Activated CD4-positive, alpha-beta memory T cell treated with anti-CD3 and anti-CD28 coated beads, Interleukin-2, amount 10 ng/mL, durations not matched to agents 7 days and 5 days (primary cell): ENCODE results near the gene ZNF267. TPM values are rescaled to one million over a fixed set of nuclear protein-coding genes. Genes with fewer than 3 reads are reported as not detected.
A peak's percentile ranks its signal among the peaks of the same experiment; 100 is the strongest.
"Not testable (repeated sequence)": the region's sequence is repeated elsewhere in the genome, so short reads cannot be mapped to it uniquely, and the experiment has no call there.

Experiments
- CTCF ChIA-PET: fragments of 350-600 bp; sonication (Branson Sonifier 250); formaldehyde crosslinking; loops from one replicate; lab custom pipeline; 2021; ENCODE audit warnings: antibody characterized with exemption, inconsistent platforms; lab: Charles Lee
- POLR2A ChIA-PET: fragments of 350-600 bp; sonication (Branson Sonifier 250); formaldehyde crosslinking; loops from one replicate; lab custom pipeline; 2021; ENCODE audit warnings: antibody characterized with exemption; lab: Charles Lee
- DNase-seq: peaks from one replicate; pipeline ENCODE4 v3.0.0-alpha.2; 2020
- H3K27ac Mint-ChIP-seq: one replicate; pipeline ENCODE4 v1.8.0; 2021; ENCODE audit warnings: mild to moderate bottlenecking, mixed read lengths
- H3K27me3 Mint-ChIP-seq: one replicate; pipeline ENCODE4 v1.8.0; 2021; ENCODE audit warnings: mixed read lengths
- H3K36me3 Mint-ChIP-seq: one replicate; pipeline ENCODE4 v1.8.0; 2021; ENCODE audit warnings: low read depth, mixed read lengths
- H3K4me1 Mint-ChIP-seq: one replicate; pipeline ENCODE4 v1.8.0; 2021; ENCODE audit warnings: mixed read lengths
- H3K4me3 Mint-ChIP-seq: one replicate; pipeline ENCODE4 v1.8.0; 2021; ENCODE audit warnings: mild to moderate bottlenecking, mixed read lengths
- H3K9me3 Mint-ChIP-seq: one replicate; pipeline ENCODE4 v1.8.0; 2021; ENCODE audit warnings: mixed read lengths
- total RNA-seq, 2 experiments: library from RNA; stranded (reverse); gene quantifications; one replicate each; pipeline ENCODE4 v1.2.3, GENCODE V29; 2021

The ZNF267 gene
- total RNA-seq, 2 experiments from 2014 or later: 86.2 to 88.3 TPM

DNA sequence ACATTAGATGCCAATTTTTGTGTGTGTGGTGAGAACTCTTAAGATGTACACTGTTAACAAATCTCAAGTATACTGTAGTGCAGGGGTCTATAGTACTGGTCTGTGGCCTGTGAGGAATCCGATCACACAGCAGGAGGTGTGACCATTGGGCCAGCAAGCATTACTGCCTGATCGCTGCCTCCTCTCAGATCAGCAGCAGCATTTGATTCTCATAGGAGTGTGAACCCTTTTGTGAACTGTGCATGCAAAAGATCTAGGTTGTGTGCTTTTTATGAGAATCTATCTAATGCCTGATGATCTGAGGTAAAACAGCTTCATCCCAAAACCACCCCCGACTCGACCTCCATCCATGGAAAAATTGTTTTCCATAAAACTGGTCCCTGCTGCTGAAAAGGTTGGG, 12.6 kb downstream of the ZNF267 start:
- CTCF ChIA-PET: no interaction called here
- H3K36me3 Mint-ChIP-seq: peaks cover 96% of the 10 kb centered on the region
- no peaks in the 10 kb centered on the region for H3K27me3 Mint-ChIP-seq
- H3K4me1 Mint-ChIP-seq: peaks cover 58% of the 10 kb centered on the region
- peaks cover 63% of the 10 kb centered on the region for H3K9me3 Mint-ChIP-seq
- POLR2A ChIA-PET: no interaction called here
- DNase-seq: no peak
- H3K27ac Mint-ChIP-seq: no peak overlapping the region
- no peak overlapping the region for H3K4me3 Mint-ChIP-seq

DNA sequence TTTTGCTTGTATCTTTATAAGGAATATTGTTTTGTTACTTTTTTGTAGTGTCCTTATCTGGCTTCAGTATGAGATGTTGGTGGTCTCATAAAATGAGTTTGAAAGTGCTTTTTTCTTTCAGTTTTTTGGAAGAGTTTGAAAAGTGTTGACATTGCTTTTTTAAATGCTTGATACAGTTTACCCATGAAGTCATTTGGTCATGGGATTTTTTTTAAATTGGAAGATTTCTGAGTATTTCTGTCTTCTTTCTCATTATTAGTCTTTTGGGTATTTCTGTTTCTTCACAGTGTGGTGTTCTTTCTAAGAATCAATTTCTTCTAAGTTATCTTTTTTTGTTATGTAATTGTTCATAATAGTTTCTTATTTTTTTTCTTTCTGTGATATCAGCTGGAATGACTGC, 15.1 kb downstream of the ZNF267 start:
- DNase-seq: no peak
- POLR2A ChIA-PET: interaction anchor here (0.8 to 3.9 kb wide), 2 partner anchors 11 to 19 kb away, joined by 3 to 18 read pairs; no protein-coding TSS in a partner anchor
- H3K36me3 Mint-ChIP-seq: peaks cover 98% of the 10 kb centered on the region
- no peak overlapping the region for H3K4me3 Mint-ChIP-seq
- H3K4me1 Mint-ChIP-seq: peaks cover 55% of the 10 kb centered on the region
- H3K27ac Mint-ChIP-seq: peak overlapping the region; percentile 36
- CTCF ChIA-PET: no interaction called here
- no peaks in the 10 kb centered on the region for H3K27me3 Mint-ChIP-seq
- peaks cover 73% of the 10 kb centered on the region for H3K9me3 Mint-ChIP-seq

- peaks cover 98% of the 10 kb centered on the region for H3K36me3 Mint-ChIP-seq
- peaks cover 85% of the 10 kb centered on the region for H3K9me3 Mint-ChIP-seq
- DNase-seq, H3K4me3 Mint-ChIP-seq, H3K27me3 Mint-ChIP-seq, POLR2A ChIA-PET, CTCF ChIA-PET, H3K27ac Mint-ChIP-seq: not testable (repeated sequence)
- peaks cover 42% of the 10 kb centered on the region for H3K4me1 Mint-ChIP-seq
Observed at GRCh38 chr16:31892111-31892510, 18.5 kb downstream of the ZNF267 start.

DNA sequence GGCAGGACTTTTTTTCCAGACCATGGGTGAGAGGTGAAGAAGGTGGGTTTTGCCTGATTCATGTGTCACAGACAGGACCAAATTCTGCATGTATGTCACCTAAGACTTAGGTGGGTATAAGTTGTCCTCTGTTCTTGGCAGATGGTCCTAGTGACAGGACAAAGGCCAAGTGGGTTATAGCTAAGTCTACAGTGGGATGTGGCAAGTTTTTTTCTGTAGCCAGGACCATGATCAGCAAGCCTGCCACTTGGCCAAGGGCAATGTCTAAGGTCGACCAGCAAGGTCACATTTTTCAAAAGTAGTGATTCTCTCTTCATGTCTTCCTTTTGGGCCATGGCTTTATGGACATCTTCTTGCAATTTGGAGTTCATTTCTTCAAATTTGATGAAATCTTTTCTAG, 20.2 kb downstream of the ZNF267 start:
- ChIA-PET POLR2A (interaction anchor here (1.9 kb wide), 1 partner anchor 16 kb away, joined by 7 read pairs; no protein-coding TSS in a partner anchor), CTCF (no interaction called here)
- H3K36me3 Mint-ChIP-seq: peaks cover 98% of the 10 kb centered on the region
- H3K4me1 Mint-ChIP-seq: peaks cover 34% of the 10 kb centered on the region
- H3K27ac Mint-ChIP-seq: no peak overlapping the region
- no peak overlapping the region for H3K4me3 Mint-ChIP-seq
- no peaks in the 10 kb centered on the region for H3K27me3 Mint-ChIP-seq
- peaks cover 86% of the 10 kb centered on the region for H3K9me3 Mint-ChIP-seq
- DNase-seq: no peak

- DNase-seq: no peak
- H3K4me1 Mint-ChIP-seq: peaks cover 25% of the 10 kb centered on the region
- peaks cover 90% of the 10 kb centered on the region for H3K36me3 Mint-ChIP-seq
- H3K9me3 Mint-ChIP-seq: peaks cover 69% of the 10 kb centered on the region
- ChIA-PET CTCF (no interaction called here), POLR2A (interaction anchor here (0.9 kb wide), 1 partner anchor 24 kb away, joined by 3 read pairs; the partner anchor contains the start of gene ZNF267)
- H3K27ac Mint-ChIP-seq: no peak overlapping the region
- H3K27me3 Mint-ChIP-seq: no peaks in the 10 kb centered on the region
- no peak overlapping the region for H3K4me3 Mint-ChIP-seq
Observed at GRCh38 chr16:31897283-31897682, 23.7 kb downstream of the ZNF267 start.

DNA sequence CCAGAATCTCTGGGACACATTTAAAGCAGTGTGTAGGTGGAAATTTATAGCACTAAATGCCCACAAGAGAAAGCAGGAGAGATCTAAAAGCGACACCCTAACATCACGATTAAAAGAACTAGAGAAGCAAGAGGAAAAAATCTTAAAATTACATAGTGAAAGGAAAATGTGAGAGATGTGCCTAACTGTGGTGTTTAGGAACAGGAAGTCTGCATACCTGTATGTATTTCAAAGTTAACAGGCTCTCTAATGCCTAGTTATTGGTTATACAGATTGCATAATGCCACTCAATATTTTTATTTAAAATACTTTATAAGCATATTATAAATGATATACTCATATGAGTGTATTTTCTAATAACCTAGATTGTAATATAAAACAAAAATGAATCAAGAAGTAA, 25.9 kb downstream of the ZNF267 start:
- Mint-ChIP-seq H3K4me1 (peaks cover 24% of the 10 kb centered on the region), H3K27me3 (no peaks in the 10 kb centered on the region), H3K27ac (peak overlapping the region; percentile 45), H3K4me3 (no peak overlapping the region), H3K9me3 (peaks cover 64% of the 10 kb centered on the region), H3K36me3 (peaks cover 89% of the 10 kb centered on the region)
- POLR2A ChIA-PET: no interaction called here
- CTCF ChIA-PET: no interaction called here
- DNase-seq: no peak

DNA sequence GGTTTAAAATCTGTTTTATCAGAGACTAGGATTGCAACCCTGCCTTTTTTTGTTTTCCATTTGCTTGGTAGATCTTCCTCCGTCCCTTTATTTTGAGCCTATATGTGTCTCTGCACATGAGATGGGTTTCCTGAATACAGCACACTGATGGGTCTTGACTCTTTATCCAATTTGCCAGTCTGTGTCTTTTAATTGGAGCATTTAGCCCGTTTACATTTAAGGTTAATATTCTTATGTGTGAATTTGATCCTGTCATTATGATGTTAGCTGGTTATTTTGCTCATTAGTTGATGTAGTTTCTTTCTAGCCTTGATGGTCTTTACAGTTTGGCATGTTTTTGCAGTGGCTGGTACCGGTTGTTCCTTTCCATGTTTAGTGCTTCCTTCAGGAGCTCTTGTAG, 31.0 kb downstream of the ZNF267 start:
- H3K27me3 Mint-ChIP-seq, POLR2A ChIA-PET, H3K4me3 Mint-ChIP-seq, CTCF ChIA-PET, H3K27ac Mint-ChIP-seq, DNase-seq: not testable (repeated sequence)
- peaks cover 32% of the 10 kb centered on the region for H3K4me1 Mint-ChIP-seq
- H3K9me3 Mint-ChIP-seq: peaks cover 56% of the 10 kb centered on the region
- H3K36me3 Mint-ChIP-seq: peaks cover 88% of the 10 kb centered on the region

DNA sequence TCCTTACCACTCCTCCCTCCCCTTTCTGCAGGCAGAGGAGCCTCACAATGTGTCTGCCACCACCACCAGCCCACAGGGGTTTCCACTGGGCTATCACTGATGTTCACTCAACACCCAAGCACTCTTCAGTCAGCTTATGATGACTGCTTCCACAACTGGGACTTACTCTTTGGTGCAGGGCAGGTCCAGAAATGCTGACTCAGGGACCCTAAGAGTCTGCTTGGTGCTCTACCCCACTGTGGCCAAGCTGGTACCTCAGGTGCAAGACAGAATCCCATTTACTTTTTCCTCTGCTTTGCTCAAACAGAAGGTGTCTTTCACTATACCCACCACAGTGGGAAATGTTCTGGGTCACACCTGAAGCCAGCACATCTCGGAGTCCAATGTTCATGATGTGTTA, 40.1 kb downstream of the ZNF267 start:
- H3K27me3 Mint-ChIP-seq: no peaks in the 10 kb centered on the region
- no peak overlapping the region for H3K4me3 Mint-ChIP-seq
- ChIA-PET CTCF (no interaction called here), POLR2A (interaction anchor here (2.8 kb wide), 1 partner anchor 40 kb away, joined by 9 read pairs; the partner anchor contains the start of gene ZNF267)
- H3K36me3 Mint-ChIP-seq: peaks cover 98% of the 10 kb centered on the region
- peaks cover 14% of the 10 kb centered on the region for H3K4me1 Mint-ChIP-seq
- H3K27ac Mint-ChIP-seq: no peak overlapping the region
- DNase-seq: no peak
- peaks cover 91% of the 10 kb centered on the region for H3K9me3 Mint-ChIP-seq

- Mint-ChIP-seq H3K36me3 (peaks cover 90% of the 10 kb centered on the region), H3K27ac (peak overlapping the region; percentile 25), H3K9me3 (peaks cover 86% of the 10 kb centered on the region), H3K4me1 (peaks cover 10% of the 10 kb centered on the region), H3K4me3 (no peak overlapping the region), H3K27me3 (no peaks in the 10 kb centered on the region)
- DNase-seq: no peak
- CTCF ChIA-PET: no interaction called here
- POLR2A ChIA-PET: no interaction called here
Observed at GRCh38 chr16:31916056-31916488, 42.5 kb downstream of the ZNF267 start.

- CTCF ChIA-PET: no interaction called here
- DNase-seq: no peak
- POLR2A ChIA-PET: interaction anchor here (1.2 kb wide), 1 partner anchor 43 kb away, joined by 6 read pairs; no protein-coding TSS in a partner anchor
Observed at GRCh38 chr16:31920373-31920772, 46.8 kb downstream of the ZNF267 start.

DNA sequence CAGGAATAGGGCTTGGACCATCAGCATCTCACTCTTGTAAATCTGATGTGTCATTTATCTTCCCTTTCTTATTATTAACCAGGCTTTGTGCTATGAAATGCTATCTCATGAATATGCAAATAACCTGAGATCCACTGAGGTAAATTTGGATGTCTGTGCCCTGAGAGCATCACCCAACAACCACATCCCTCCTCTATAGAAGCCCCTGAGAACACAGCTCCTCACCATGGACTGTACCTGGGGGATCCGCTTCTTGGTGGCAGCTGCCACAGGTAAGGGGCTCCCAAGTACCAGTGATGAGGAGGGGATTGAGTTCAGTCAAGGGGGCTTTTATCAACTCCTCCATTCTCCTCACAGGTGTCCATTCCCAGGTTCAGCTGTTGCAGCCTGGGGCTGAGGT, 78.2 kb downstream of the ZNF267 start:
- CTCF ChIA-PET, H3K4me3 Mint-ChIP-seq, H3K36me3 Mint-ChIP-seq, H3K27ac Mint-ChIP-seq, H3K27me3 Mint-ChIP-seq, POLR2A ChIA-PET, H3K9me3 Mint-ChIP-seq, H3K4me1 Mint-ChIP-seq, DNase-seq: not testable (repeated sequence)

More at GRCh38 chr16:31920373-31920772, 46.8 kb downstream of the ZNF267 start:
- Mint-ChIP-seq H3K4me1 (no peaks in the 10 kb centered on the region), H3K27ac (no peak overlapping the region), H3K4me3 (no peak overlapping the region), H3K36me3 (peaks cover 61% of the 10 kb centered on the region), H3K27me3 (no peaks in the 10 kb centered on the region), H3K9me3 (peaks cover 73% of the 10 kb centered on the region)

DNA sequence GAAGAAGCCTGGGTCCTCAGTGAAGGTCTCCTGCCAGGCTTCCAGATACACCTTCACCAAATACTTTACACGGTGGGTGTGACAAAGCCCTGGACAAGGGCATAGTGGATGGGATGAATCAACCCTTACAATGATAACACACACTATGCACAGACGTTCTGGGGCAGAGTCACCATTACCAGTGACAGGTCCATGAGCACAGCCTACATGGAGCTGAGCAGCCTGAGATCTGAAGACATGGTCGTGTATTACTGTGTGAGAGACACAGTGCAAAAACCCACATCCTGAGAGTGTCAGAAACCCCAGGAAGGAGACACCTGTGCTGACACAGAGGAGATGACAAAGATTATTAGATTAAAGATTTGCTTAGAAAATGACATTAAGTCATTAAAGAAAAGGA, 78.6 kb downstream of the ZNF267 start:
- POLR2A ChIA-PET, H3K4me1 Mint-ChIP-seq, CTCF ChIA-PET, H3K36me3 Mint-ChIP-seq, H3K27me3 Mint-ChIP-seq, H3K9me3 Mint-ChIP-seq, H3K27ac Mint-ChIP-seq, H3K4me3 Mint-ChIP-seq: not testable (repeated sequence)
- DNase-seq: peak; percentile 26

DNA sequence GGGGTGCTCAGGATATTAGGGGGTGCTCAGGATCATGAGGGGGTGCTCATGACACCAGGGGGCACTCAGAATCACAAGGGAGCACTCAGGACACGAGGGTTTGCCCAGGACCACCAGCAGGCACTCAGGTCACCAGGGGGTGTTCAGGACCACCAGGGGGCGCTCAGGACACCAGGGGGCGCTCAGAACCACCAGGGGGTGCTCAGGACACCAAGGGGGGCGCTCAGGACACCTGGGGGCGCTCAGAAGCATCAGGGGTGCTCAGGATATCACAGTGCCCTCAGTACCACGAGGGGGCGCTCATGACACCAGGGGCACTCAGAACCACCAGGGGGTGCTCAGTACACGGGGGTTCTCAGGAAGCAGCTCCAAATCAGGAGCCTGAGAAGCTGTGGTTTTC, 82.6 kb downstream of the ZNF267 start:
- H3K9me3 Mint-ChIP-seq, H3K27ac Mint-ChIP-seq, H3K36me3 Mint-ChIP-seq, DNase-seq, H3K4me3 Mint-ChIP-seq, CTCF ChIA-PET, H3K27me3 Mint-ChIP-seq, H3K4me1 Mint-ChIP-seq, POLR2A ChIA-PET: not testable (repeated sequence)

DNA sequence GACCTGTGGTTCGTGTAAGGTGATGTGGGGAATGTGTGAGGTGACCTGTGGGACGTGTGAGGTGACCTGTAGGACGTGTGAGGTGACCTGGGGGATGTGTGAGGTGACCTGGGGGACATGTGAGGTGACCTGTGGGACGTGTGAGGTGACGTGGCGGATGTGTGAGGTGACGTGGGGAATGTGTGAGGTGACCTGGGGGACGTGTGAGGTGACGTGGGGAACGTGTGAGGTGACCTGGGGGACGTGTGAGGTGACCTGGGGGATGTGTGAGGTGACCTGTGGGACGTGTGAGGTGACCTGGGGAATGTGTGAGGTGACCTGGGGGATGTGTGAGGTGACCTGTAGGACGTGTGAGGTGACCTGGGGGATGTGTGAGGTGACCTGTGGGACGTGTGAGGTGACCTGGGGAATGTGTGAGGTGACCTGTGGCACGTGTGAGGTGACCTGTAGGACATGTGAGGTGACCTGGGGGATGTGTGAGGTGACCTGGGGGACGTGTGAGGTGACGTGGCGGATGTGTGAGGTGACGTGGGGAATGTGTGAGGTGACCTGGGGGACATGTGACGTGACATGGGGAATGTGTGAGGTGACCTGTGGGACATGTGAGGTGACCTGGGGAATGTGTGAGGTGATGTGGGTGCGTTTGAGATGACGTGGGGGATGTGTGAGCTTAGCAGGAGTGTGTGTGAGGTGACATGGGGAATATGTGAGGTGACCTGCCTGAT, 86.7 kb downstream of the ZNF267 start:
- H3K27me3 Mint-ChIP-seq, CTCF ChIA-PET, H3K36me3 Mint-ChIP-seq, POLR2A ChIA-PET, H3K4me3 Mint-ChIP-seq, DNase-seq, H3K4me1 Mint-ChIP-seq, H3K9me3 Mint-ChIP-seq, H3K27ac Mint-ChIP-seq: not testable (repeated sequence)
